ENCODE data around the gene TLR5. TPM values are rescaled to one million over a fixed set of nuclear protein-coding genes. Genes with fewer than 3 reads are reported as not detected.
A peak's percentile ranks its signal among the peaks of the same experiment; 100 is the strongest.

The TLR5 gene
- total RNA-seq, 4 donors from 2014 or later: 2.8 to 8.3 (median 6.1) TPM

DNA sequence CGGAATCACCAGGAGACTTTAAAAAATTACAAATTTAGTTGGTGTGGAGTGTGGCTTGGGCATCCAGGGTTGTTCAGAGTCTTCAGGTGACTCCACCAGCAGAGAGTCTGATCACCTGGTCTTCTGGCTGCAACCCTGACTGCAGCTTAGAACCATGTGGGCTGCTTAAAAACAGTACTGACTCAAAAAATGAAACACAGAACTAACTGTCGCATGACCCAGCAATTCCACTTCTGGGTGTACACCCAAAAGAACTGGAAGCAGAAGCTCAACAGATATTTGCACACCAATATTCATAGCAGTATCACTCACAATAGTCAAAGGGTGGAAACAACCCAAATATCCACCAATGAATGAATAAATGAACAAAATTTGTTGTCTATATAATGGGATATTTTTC is 17.3 kb downstream of the TLR5 start:
- Histone ChIP-seq H3K9me3 (no peaks in the 10 kb centered on the region), H3K4me1 (peaks cover 4 to 22% (median 17%) of the 10 kb centered on the region in 4 donors), H3K4me3 (no peak overlapping the region), H3K36me3 (no peaks in the 10 kb centered on the region), H3K27ac (replicated peaks in 1 of 4) (no peak overlapping the region), H3K27me3 (no peaks in the 10 kb centered on the region)
- 56% methylated on average over 2 of the region's 2 CpGs for WGBS
- TF ChIP-seq POLR2AphosphoS5 (IDR thresholded peaks at IDR 0.05): no peak
- no peak for TF ChIP-seq POLR2A (IDR thresholded peaks at IDR 0.05; ENCODE audit: low read depth)
- TF ChIP-seq EP300 (IDR thresholded peaks at IDR 0.05): no peak
- TF ChIP-seq, protein P1, sequence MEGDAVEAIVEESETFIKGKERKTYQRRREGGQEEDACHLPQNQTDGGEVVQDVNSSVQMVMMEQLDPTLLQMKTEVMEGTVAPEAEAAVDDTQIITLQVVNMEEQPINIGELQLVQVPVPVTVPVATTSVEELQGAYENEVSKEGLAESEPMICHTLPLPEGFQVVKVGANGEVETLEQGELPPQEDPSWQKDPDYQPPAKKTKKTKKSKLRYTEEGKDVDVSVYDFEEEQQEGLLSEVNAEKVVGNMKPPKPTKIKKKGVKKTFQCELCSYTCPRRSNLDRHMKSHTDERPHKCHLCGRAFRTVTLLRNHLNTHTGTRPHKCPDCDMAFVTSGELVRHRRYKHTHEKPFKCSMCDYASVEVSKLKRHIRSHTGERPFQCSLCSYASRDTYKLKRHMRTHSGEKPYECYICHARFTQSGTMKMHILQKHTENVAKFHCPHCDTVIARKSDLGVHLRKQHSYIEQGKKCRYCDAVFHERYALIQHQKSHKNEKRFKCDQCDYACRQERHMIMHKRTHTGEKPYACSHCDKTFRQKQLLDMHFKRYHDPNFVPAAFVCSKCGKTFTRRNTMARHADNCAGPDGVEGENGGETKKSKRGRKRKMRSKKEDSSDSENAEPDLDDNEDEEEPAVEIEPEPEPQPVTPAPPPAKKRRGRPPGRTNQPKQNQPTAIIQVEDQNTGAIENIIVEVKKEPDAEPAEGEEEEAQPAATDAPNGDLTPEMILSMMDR (IDR thresholded peaks at IDR 0.05): no peak
- intact Hi-C loops (cut with DNase I): no loop called here
- DNase-seq (ENCODE audit: extremely low spot score): no peak

DNA sequence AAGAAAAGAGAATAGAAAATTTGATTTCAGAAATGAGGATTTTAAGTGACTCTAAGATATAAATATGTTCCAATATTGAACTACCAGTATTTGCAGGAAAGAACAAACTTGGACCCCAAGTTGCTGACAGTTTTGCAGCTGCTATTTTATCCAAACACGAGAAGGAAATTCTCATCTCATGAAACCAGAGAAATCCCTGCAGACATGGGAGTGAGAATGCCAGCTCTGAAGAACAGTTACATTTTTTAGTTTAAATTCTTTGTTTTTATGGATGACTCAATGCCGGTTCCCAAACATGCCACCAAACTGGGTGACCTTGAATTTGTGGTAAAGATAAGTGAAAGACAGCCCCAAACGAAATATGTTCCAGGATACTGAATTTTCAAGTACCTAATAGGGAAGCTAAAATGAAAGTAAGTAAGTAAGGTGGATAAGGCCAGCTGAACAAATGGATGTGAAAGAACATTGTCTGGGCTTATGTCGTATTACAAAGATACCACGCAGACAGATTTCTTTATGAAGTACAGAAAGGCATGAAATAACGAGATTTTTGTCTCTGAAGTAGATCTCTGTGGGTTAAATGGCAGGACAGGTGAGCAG is 19.9 kb downstream of the TLR5 start:
- Histone ChIP-seq H3K4me1 (peaks cover 4 to 8% (median 7%) of the 10 kb centered on the region in 4 donors), H3K4me3 (peak overlapping the region; percentile 8 to 27 (median 18)), H3K36me3 (no peaks in the 10 kb centered on the region), H3K27ac (replicated peaks in 1 of 4) (no peak overlapping the region), H3K27me3 (no peaks in the 10 kb centered on the region), H3K9me3 (no peaks in the 10 kb centered on the region)
- intact Hi-C loops (cut with DNase I): loop anchor here (5.0 kb wide), 2 partner anchors 36 to 331 kb away; no protein-coding TSS in a partner anchor
- DNase-seq (ENCODE audit: extremely low spot score): no peak
- TF ChIP-seq, protein P1 (IDR thresholded peaks at IDR 0.05): no peak
- no peak for TF ChIP-seq EP300 (IDR thresholded peaks at IDR 0.05)
- TF ChIP-seq POLR2AphosphoS5 (IDR thresholded peaks at IDR 0.05): no peak
- no peak for TF ChIP-seq POLR2A (IDR thresholded peaks at IDR 0.05; ENCODE audit: low read depth)
- 66% methylated on average over 6 of the region's 6 CpGs for WGBS

DNA sequence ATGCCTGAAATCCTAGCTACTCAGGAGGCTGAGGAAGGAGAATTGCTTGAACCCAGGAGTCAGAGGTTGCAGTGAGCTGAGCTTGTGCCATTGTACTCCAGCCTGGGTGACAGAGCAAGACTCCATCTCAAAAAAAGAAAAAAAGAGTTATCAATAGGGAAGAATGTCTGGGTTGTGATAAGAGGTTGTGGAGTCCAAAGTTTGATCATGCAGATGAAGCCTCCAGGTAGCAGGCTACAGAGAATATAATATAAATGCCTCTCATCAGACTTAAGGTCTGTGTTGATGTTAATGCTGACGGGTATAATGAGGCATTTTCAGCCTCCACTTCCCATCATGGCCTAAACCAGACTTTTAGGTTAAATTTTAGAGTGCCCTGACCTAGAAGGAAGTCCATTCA is 24.6 kb downstream of the TLR5 start:
- H3K9me3 ChIP-seq: no peaks in the 10 kb centered on the region
- DNase-seq (ENCODE audit: extremely low spot score): no peak
- TF ChIP-seq, protein P1 (IDR thresholded peaks at IDR 0.05): no peak
- TF ChIP-seq POLR2AphosphoS5 (IDR thresholded peaks at IDR 0.05) (no peak), POLR2A (IDR thresholded peaks at IDR 0.05; ENCODE audit: low read depth) (no peak), EP300 (IDR thresholded peaks at IDR 0.05) (no peak)
- H3K4me3 ChIP-seq: no peak overlapping the region
- no peak overlapping the region for H3K27ac ChIP-seq (replicated peaks in 1 of 4)
- peaks cover 14 to 22% (median 17%) of the 10 kb centered on the region in 4 donors for H3K4me1 ChIP-seq
- no peaks in the 10 kb centered on the region for H3K36me3 ChIP-seq
- H3K27me3 ChIP-seq: no peaks in the 10 kb centered on the region
- intact Hi-C loops (cut with DNase I): no loop called here
- WGBS: 92% methylated on average over 1 of the region's 1 CpG

DNA sequence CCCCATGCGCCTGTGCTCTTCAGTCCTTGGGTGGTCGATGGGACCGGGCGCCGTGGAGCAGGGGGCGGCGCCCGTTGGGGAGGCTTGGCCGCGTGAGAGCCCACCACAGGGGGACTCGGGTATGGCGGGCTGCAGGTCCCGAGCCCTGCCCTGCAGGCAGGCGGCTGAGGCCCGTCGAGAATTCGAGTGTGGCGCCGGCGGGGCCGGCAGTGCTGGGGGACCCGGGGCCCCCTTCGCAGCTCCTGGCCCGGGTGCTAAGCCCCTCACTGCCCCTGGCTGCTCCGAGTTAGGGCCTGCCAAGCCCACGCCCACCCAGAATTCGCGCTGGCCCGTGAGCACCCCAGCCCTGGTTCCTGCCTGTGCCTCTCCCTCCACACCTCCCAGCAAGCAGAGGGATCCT is 26.1 kb downstream of the TLR5 start:
- Histone ChIP-seq H3K36me3 (no peaks in the 10 kb centered on the region), H3K27ac (replicated peaks in 1 of 4) (no peak overlapping the region), H3K9me3 (no peaks in the 10 kb centered on the region), H3K27me3 (no peaks in the 10 kb centered on the region), H3K4me1 (peaks cover 12 to 21% (median 13%) of the 10 kb centered on the region in 4 donors), H3K4me3 (no peak overlapping the region)
- intact Hi-C loops (cut with DNase I): no loop called here
- TF ChIP-seq EP300 (IDR thresholded peaks at IDR 0.05) (no peak), POLR2A (IDR thresholded peaks at IDR 0.05; ENCODE audit: low read depth) (no peak), POLR2AphosphoS5 (IDR thresholded peaks at IDR 0.05) (no peak)
- TF ChIP-seq, protein P1 (IDR thresholded peaks at IDR 0.05): no peak
- 90% methylated on average over 7 of the region's 29 CpGs for WGBS
- DNase-seq (ENCODE audit: extremely low spot score): no peak

DNA sequence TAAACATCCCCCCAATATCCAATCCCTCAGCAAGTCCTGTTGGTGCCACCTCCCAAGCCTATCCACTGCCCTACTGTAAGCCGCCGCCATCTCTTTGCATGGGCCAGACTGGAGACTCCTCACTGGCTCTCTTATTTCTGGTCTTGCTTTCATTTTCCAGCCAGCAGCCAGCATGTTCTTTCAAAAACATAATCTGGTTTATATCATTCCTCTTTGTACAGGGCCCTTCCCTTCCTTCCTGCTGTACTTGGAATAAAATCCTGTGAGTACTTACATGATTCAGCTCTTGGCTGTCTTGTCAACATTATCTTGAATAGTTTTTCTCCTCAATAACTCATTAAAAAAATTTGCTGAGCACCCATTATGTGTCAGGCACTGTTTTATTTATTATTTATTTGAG is 28.2 kb downstream of the TLR5 start:
- H3K27me3 ChIP-seq: no peaks in the 10 kb centered on the region
- peaks cover 12 to 21% (median 13%) of the 10 kb centered on the region in 4 donors for H3K4me1 ChIP-seq
- TF ChIP-seq POLR2AphosphoS5 (IDR thresholded peaks at IDR 0.05) (peak in 1 of 2 donors; percentile 6), POLR2A (IDR thresholded peaks at IDR 0.05; ENCODE audit: low read depth) (no peak), EP300 (IDR thresholded peaks at IDR 0.05) (no peak)
- TF ChIP-seq, protein P1 (IDR thresholded peaks at IDR 0.05): no peak
- intact Hi-C loops (cut with DNase I): no loop called here
- H3K27ac ChIP-seq (replicated peaks in 1 of 4): peak overlapping the region; percentile 21 to 53 (median 44)
- no peak overlapping the region for H3K4me3 ChIP-seq
- H3K36me3 ChIP-seq: no peaks in the 10 kb centered on the region
- 47% methylated on average over 2 of the region's 2 CpGs for WGBS
- no peaks in the 10 kb centered on the region for H3K9me3 ChIP-seq
- no peak for DNase-seq (ENCODE audit: extremely low spot score)
